ENCODE measurements around the gene TFPI. TPM values are rescaled to one million over a fixed set of nuclear protein-coding genes. Genes with fewer than 3 reads are reported as not detected.

TFPI gene
- total RNA-seq, 4 donors from 2014 or later: 42.6 to 141 (median 66.1) TPM

- no peak for TF ChIP-seq POLR2AphosphoS5 (IDR thresholded peaks at IDR 0.05)
- TF ChIP-seq EP300 (IDR thresholded peaks at IDR 0.05): no peak
- no peak for TF ChIP-seq CTCF (IDR thresholded peaks at IDR 0.05)
- TF ChIP-seq POLR2A (IDR thresholded peaks at IDR 0.05): no peak
- Histone ChIP-seq H3K27ac (peak overlapping the region; percentile 5 to 72 (median 16)), H3K27me3 (no peaks in the 10 kb centered on the region), H3K9me3 (no peaks in the 10 kb centered on the region), H3K4me1 (no peaks in the 10 kb centered on the region), H3K4me3 (peak overlapping the region; percentile 3 to 50), H3K36me3 (no peaks in the 10 kb centered on the region)
- WGBS, 2 donors (ENCODE audit: low coverage in 1 of 2): 72 to 74% methylated on average over 3 of the region's 3 CpGs
- ATAC-seq: no peak
Observed at GRCh38 chr2:187549951-187550555, 4.2 kb downstream of the TFPI start.

GRCh38 chr2:187549193-187549592, 5.0 kb downstream of the TFPI start:
- Histone ChIP-seq H3K36me3 (no peaks in the 10 kb centered on the region), H3K27ac (peak overlapping the region in 3 of 4 donors; percentile 8 to 72 (median 36)), H3K4me1 (no peaks in the 10 kb centered on the region), H3K9me3 (no peaks in the 10 kb centered on the region), H3K4me3 (peak overlapping the region in 1 of 2 donors; percentile 50), H3K27me3 (no peaks in the 10 kb centered on the region)
- ATAC-seq: no peak
- TF ChIP-seq POLR2AphosphoS5 (IDR thresholded peaks at IDR 0.05) (no peak), CTCF (IDR thresholded peaks at IDR 0.05) (no peak), POLR2A (IDR thresholded peaks at IDR 0.05) (no peak), EP300 (IDR thresholded peaks at IDR 0.05) (no peak)

GRCh38 chr2:187548656-187549055, 5.6 kb downstream of the TFPI start:
- no peak overlapping the region for H3K4me3 ChIP-seq
- H3K27me3 ChIP-seq: no peaks in the 10 kb centered on the region
- no peak for ATAC-seq
- H3K27ac ChIP-seq: peak overlapping the region in 3 of 4 donors; percentile 35 to 72 (median 36)
- peaks cover 0 to 3% (median 0%) of the 10 kb centered on the region in 3 donors for H3K4me1 ChIP-seq
- H3K9me3 ChIP-seq: no peaks in the 10 kb centered on the region
- H3K36me3 ChIP-seq: no peaks in the 10 kb centered on the region
- TF ChIP-seq POLR2AphosphoS5 (IDR thresholded peaks at IDR 0.05) (no peak), POLR2A (IDR thresholded peaks at IDR 0.05) (no peak), CTCF (IDR thresholded peaks at IDR 0.05) (no peak), EP300 (IDR thresholded peaks at IDR 0.05) (no peak)

GRCh38 chr2:187547353-187547979, 6.8 kb downstream of the TFPI start:
- peaks cover 0 to 9% (median 0%) of the 10 kb centered on the region in 3 donors for H3K4me1 ChIP-seq
- TF ChIP-seq CTCF (IDR thresholded peaks at IDR 0.05): no peak
- no peak for TF ChIP-seq POLR2A (IDR thresholded peaks at IDR 0.05)
- TF ChIP-seq POLR2AphosphoS5 (IDR thresholded peaks at IDR 0.05): peak; percentile 36
- TF ChIP-seq EP300 (IDR thresholded peaks at IDR 0.05): no peak
- peak; percentile 94 for ATAC-seq
- no peaks in the 10 kb centered on the region for H3K9me3 ChIP-seq
- no peak overlapping the region for H3K4me3 ChIP-seq
- H3K27ac ChIP-seq: peak overlapping the region in 3 of 4 donors; percentile 48 to 72 (median 59)
- WGBS, 2 donors (ENCODE audit: low coverage in 1 of 2): 0 to 23% methylated on average over 2 of the region's 2 CpGs
- no peaks in the 10 kb centered on the region for H3K36me3 ChIP-seq
- H3K27me3 ChIP-seq: no peaks in the 10 kb centered on the region
